NT2/D1 (cell line): ENCODE results near the gene ABHD5.

Experiments used
- SUZ12 ChIP-seq: IDR thresholded peaks from 2 replicates; pipeline ENCODE4 v1.6.1; 2011; ENCODE audit not compliant: insufficient read length, insufficient read depth; ENCODE audit errors: extremely low read depth
- YY1 ChIP-seq: IDR thresholded peaks from 2 replicates; pipeline ENCODE4 v1.6.1; 2011; ENCODE audit not compliant: insufficient read length, insufficient read depth
- ZNF274 ChIP-seq: IDR thresholded peaks from 2 replicates; pipeline ENCODE4 v1.6.1; 2011; ENCODE audit warnings: mild to moderate bottlenecking, low read depth, low read length

DNA sequence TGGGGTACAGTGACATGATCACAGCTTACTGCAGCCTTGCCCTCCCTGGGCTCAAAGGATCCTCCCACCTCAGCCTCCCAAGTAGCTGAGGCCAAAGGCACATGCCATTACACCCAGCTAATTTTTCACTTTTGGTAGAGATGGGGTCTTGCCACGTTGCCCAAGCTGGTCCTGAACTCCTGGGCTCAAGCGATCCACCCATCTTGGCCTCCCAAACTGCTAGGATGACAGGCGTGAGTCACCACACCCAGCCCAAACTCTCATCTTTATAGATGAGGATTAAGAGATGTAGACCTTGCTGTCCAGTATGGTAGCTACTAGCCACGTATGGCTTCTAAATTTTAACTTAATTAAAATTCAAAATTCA lies 4.4 kb upstream of the ABHD5 start:
- TF ChIP-seq YY1 (no peak), ZNF274 (no peak), SUZ12 (no peak)
